Upper lobe of left lung (tissue), 4 donors: ENCODE results near the gene ANAPC5.

Experiments used
- EP300 ChIP-seq, 4 donors: sonication (generic); formaldehyde crosslinking; IDR thresholded peaks; one replicate each; pipeline ENCODE4 v1.5.1; 2017; ENCODE audit warnings: antibody characterized with exemption in 4 of 4, control low read depth in 2 of 4
- POLR2A ChIP-seq, 4 donors: fragments of 450-650 bp; IDR thresholded peaks; one replicate each; pipeline ENCODE4 v1.5.1; 2016 to 2017; ENCODE audit warnings: antibody characterized with exemption in 4 of 4, mild to moderate bottlenecking in 2 of 4
- POLR2AphosphoS5 ChIP-seq, 2 donors: sonication (generic); formaldehyde crosslinking; IDR thresholded peaks; one replicate each; pipeline ENCODE4 v1.5.1; 2017; ENCODE audit warnings: antibody characterized with exemption in 2 of 2
- TF ChIP-seq, protein P1 (sequence below), 6 experiments: fragments of 450-650 bp in 4 of 6; fragments of 200-600 bp in 2 of 6; sonication (generic) in 2 of 6; IDR thresholded peaks; one replicate each; pipeline ENCODE4 v1.5.1; 2016 to 2019; ENCODE audit warnings: antibody characterized with exemption in 6 of 6

DNA sequence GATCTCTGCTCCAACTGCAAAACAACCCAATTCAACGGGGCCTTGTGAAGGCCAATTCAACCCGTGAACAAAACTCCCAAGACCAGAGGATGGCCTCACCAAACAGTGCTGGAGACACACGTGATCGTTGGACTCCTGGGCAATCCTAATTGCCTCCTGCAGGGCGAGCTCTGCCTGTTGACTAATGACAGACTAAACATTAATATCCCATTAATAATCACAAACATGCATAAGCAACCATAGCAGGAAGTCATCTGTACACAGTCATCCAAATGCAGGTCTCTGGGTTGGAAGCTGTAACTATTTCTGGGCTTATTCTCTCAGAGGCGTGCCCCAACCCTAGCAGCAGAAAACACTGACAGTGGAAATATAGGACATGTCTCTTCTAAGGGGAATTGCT, 21.0 kb downstream of the ANAPC5 start:
- TF ChIP-seq POLR2A (IDR thresholded peaks at IDR 0.05), result no peak
- TF ChIP-seq, protein P1, sequence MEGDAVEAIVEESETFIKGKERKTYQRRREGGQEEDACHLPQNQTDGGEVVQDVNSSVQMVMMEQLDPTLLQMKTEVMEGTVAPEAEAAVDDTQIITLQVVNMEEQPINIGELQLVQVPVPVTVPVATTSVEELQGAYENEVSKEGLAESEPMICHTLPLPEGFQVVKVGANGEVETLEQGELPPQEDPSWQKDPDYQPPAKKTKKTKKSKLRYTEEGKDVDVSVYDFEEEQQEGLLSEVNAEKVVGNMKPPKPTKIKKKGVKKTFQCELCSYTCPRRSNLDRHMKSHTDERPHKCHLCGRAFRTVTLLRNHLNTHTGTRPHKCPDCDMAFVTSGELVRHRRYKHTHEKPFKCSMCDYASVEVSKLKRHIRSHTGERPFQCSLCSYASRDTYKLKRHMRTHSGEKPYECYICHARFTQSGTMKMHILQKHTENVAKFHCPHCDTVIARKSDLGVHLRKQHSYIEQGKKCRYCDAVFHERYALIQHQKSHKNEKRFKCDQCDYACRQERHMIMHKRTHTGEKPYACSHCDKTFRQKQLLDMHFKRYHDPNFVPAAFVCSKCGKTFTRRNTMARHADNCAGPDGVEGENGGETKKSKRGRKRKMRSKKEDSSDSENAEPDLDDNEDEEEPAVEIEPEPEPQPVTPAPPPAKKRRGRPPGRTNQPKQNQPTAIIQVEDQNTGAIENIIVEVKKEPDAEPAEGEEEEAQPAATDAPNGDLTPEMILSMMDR (IDR thresholded peaks at IDR 0.05), result no peak
- TF ChIP-seq POLR2AphosphoS5 (IDR thresholded peaks at IDR 0.05), result no peak
- no peak for TF ChIP-seq EP300 (IDR thresholded peaks at IDR 0.05)
